ENCODE measurements around the gene C3orf18.

- TF ChIP-seq EZH2 (IDR thresholded peaks at IDR 0.05; ENCODE audit: insufficient read depth, low read length) (no peak), CTCF (IDR thresholded peaks at IDR 0.05; ENCODE audit: insufficient read depth, low read depth, low read length) (no peak)
Measured at GRCh38 chr3:50600141-50600753, 32.7 kb upstream of the C3orf18 start.
